Chondrocyte (in vitro differentiated cells): ENCODE data around the gene BAG5. TPM values are rescaled to one million over a fixed set of nuclear protein-coding genes. Genes with fewer than 3 reads are reported as not detected.

Experiments used
- DNase-seq: peaks from one replicate; pipeline ENCODE4 v3.0.0; 2021; ENCODE audit warnings: mixed read lengths, low spot score
- H3K27ac Mint-ChIP-seq: one replicate; pipeline ENCODE4 v1.8.0; 2021; ENCODE audit warnings: mild to moderate bottlenecking, moderate library complexity, mixed read lengths; ENCODE audit not compliant: unreplicated experiment
- H3K27me3 Mint-ChIP-seq: 2 replicates; pipeline ENCODE4 v1.8.0; 2021; ENCODE audit warnings: low read depth, mixed read lengths
- H3K36me3 Mint-ChIP-seq: 2 replicates; pipeline ENCODE4 v1.8.0; 2021; ENCODE audit warnings: low read depth, mixed read lengths
- H3K4me1 Mint-ChIP-seq: 2 replicates; pipeline ENCODE4 v1.8.0; 2021; ENCODE audit warnings: low read depth, mild to moderate bottlenecking, mixed read lengths
- H3K4me3 Mint-ChIP-seq: one replicate; pipeline ENCODE4 v1.8.0; 2021; ENCODE audit warnings: mild to moderate bottlenecking, moderate library complexity, mixed read lengths; ENCODE audit not compliant: unreplicated experiment
- H3K9me3 Mint-ChIP-seq: 2 replicates; pipeline ENCODE4 v1.8.0; 2021; ENCODE audit warnings: low read depth, mixed read lengths
- total RNA-seq: library from RNA; stranded (reverse); gene quantifications from 3 replicates; pipeline ENCODE4 v1.2.1, GENCODE V29; 2021
- TF ChIP-seq, protein P1 (sequence below): fragments of 200-600 bp; sonication (generic); IDR thresholded peaks from 2 replicates; pipeline ENCODE4 v1.5.0; 2021; ENCODE audit warnings: antibody characterized with exemption, mild to moderate bottlenecking, moderate library complexity

The BAG5 gene
- total RNA-seq, 1 donor from 2014 or later, result 22.6 TPM

GRCh38 chr14:103563226-103563620, 766 bp upstream of the BAG5 start:
- Mint-ChIP-seq H3K4me1 (peaks cover 47% of the 10 kb centered on the region), H3K9me3 (no peaks in the 10 kb centered on the region), H3K36me3 (peaks cover 10% of the 10 kb centered on the region), H3K27ac (peak overlapping the region; percentile 66), H3K4me3 (peak overlapping the region; percentile 84), H3K27me3 (no peaks in the 10 kb centered on the region)
- no peak for DNase-seq
- TF ChIP-seq, protein P1, sequence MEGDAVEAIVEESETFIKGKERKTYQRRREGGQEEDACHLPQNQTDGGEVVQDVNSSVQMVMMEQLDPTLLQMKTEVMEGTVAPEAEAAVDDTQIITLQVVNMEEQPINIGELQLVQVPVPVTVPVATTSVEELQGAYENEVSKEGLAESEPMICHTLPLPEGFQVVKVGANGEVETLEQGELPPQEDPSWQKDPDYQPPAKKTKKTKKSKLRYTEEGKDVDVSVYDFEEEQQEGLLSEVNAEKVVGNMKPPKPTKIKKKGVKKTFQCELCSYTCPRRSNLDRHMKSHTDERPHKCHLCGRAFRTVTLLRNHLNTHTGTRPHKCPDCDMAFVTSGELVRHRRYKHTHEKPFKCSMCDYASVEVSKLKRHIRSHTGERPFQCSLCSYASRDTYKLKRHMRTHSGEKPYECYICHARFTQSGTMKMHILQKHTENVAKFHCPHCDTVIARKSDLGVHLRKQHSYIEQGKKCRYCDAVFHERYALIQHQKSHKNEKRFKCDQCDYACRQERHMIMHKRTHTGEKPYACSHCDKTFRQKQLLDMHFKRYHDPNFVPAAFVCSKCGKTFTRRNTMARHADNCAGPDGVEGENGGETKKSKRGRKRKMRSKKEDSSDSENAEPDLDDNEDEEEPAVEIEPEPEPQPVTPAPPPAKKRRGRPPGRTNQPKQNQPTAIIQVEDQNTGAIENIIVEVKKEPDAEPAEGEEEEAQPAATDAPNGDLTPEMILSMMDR, result no peak

GRCh38 chr14:103562179-103562428, 353 bp downstream of the BAG5 start:
- peak overlapping the region; percentile 86 for H3K27ac Mint-ChIP-seq
- H3K4me1 Mint-ChIP-seq, result peaks cover 43% of the 10 kb centered on the region
- no peaks in the 10 kb centered on the region for H3K27me3 Mint-ChIP-seq
- H3K36me3 Mint-ChIP-seq, result peaks cover 10% of the 10 kb centered on the region
- DNase-seq, result no peak
- H3K4me3 Mint-ChIP-seq, result peak overlapping the region; percentile 84
- TF ChIP-seq, protein P1, result no peak
- H3K9me3 Mint-ChIP-seq, result no peaks in the 10 kb centered on the region

DNA sequence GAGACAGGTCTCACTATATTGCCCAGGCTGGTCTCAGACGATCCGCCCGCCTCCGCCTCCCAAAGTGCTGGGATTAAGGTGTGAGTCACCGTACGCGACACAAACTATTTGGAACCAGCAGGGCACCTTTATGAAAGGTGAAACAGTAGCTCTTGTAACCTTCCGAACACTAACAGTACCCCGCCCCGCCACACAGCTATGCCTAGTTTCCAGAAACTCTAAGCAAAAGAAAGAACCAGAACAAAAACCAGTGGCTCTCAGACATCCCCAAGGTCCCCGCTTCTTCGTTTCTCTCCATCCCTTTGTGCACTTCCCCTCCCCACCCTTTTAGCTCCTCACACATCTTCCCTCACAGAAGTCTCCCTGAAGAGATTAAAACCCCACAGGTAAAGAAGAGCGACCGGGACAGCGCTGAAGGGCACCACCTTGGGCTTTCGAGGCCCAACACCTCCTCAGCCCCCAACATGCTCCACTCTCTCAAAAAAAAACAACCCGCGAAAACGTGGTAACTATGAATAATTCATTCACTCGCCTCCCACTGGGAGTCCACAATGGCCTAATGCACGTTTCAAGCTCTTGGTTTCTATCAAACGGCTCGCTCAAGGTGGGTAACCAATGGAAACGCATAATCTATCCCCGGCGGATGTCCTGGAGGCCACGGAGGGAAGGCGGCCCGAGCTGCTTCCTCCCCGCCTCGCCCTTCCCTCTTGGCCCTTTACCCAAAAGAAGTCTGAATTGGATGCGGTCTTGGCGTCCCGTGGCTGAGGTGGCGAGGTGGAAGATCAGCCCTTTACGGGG, 877 bp downstream of the BAG5 start:
- no peaks in the 10 kb centered on the region for H3K27me3 Mint-ChIP-seq
- H3K27ac Mint-ChIP-seq, result peak overlapping the region; percentile 86
- H3K4me1 Mint-ChIP-seq, result peaks cover 43% of the 10 kb centered on the region
- TF ChIP-seq, protein P1, result no peak
- peaks cover 10% of the 10 kb centered on the region for H3K36me3 Mint-ChIP-seq
- H3K9me3 Mint-ChIP-seq, result no peaks in the 10 kb centered on the region
- H3K4me3 Mint-ChIP-seq, result peak overlapping the region; percentile 84
- no peak for DNase-seq

- H3K4me3 Mint-ChIP-seq, result peak overlapping the region; percentile 84
- H3K4me1 Mint-ChIP-seq, result peaks cover 43% of the 10 kb centered on the region
- TF ChIP-seq, protein P1, result no peak
- no peaks in the 10 kb centered on the region for H3K27me3 Mint-ChIP-seq
- H3K36me3 Mint-ChIP-seq, result peaks cover 10% of the 10 kb centered on the region
- no peak overlapping the region for H3K27ac Mint-ChIP-seq
- no peak for DNase-seq
- H3K9me3 Mint-ChIP-seq, result no peaks in the 10 kb centered on the region
Measured at GRCh38 chr14:103560691-103561090, 1.8 kb downstream of the BAG5 start.

GRCh38 chr14:103559766-103560165, 2.7 kb downstream of the BAG5 start:
- no peaks in the 10 kb centered on the region for H3K27me3 Mint-ChIP-seq
- H3K4me1 Mint-ChIP-seq, result peaks cover 42% of the 10 kb centered on the region
- H3K4me3 Mint-ChIP-seq, result no peak overlapping the region

More at GRCh38 chr14:103559766-103560165, 2.7 kb downstream of the BAG5 start:
- Mint-ChIP-seq H3K27ac (no peak overlapping the region), H3K9me3 (no peaks in the 10 kb centered on the region), H3K36me3 (peaks cover 10% of the 10 kb centered on the region)
- DNase-seq, result no peak
- TF ChIP-seq, protein P1, result no peak
